GM12878 (cell line): ENCODE data around the gene VEGFA. TPM values are rescaled to one million over a fixed set of nuclear protein-coding genes. Genes with fewer than 3 reads are reported as not detected.

Experiments
- ATAC-seq: fragments of 200-7000 bp; cut with Tn5 transposase; 3 replicates; pipeline ENCODE4 v1.9.1; 2020; ENCODE audit warnings: mild to moderate bottlenecking, moderate library complexity
- BruUV-seq: library from RNA; stranded (reverse); fragments of 400-500 nt; replicated peaks from 2 replicates; lab custom pipeline; 2021; lab: Mats Ljungman, UMichigan
- CTCF ChIA-PET: fragments of 300-600 bp; sonication (Branson Sonifier 250); formaldehyde crosslinking; extraction: SDS; loops from one replicate; lab custom pipeline; 2021; ENCODE audit warnings: inconsistent platforms; lab: Yijun Ruan, JAX
- POLR2A ChIA-PET: fragments of 350-600 bp; formaldehyde crosslinking; extraction: SDS; loops from one replicate; lab custom pipeline; 2021; ENCODE audit warnings: inconsistent platforms; lab: Charles Lee
- RAD21 ChIA-PET: fragments of 300-600 bp; sonication (Branson Sonifier 250); formaldehyde crosslinking; loops from one replicate; lab custom pipeline; 2023; ENCODE audit warnings: antibody characterized with exemption; ENCODE audit not compliant: unreplicated experiment; lab: Charles Lee
- SMC1A ChIA-PET: fragments of 300-600 bp; sonication (Branson Sonifier 250); formaldehyde crosslinking; loops from one replicate; lab custom pipeline; 2023; ENCODE audit not compliant: unreplicated experiment, uncharacterized antibody; lab: Charles Lee
- DNase-seq: peaks from one replicate; pipeline ENCODE4 v3.0.0-alpha.2; 2011; ENCODE audit warnings: low read depth, low spot score
- FAIRE-seq: peaks from 3 replicates; lab custom pipeline; 2011; peaks lifted over from hg19 to GRCh38; lab: Jason Lieb, UNC
- H2AFZ ChIP-seq: 2 replicates; pipeline ENCODE4 v1.6.0; 2011; ENCODE audit warnings: low read depth, low read length, control low read depth; ENCODE audit not compliant: control insufficient read depth
- H3K27ac ChIP-seq: 2 replicates; pipeline ENCODE4 v1.5.1; 2011; ENCODE audit warnings: control low read depth; ENCODE audit not compliant: control insufficient read depth, insufficient read depth
- H3K27me3 ChIP-seq, 2 experiments: replicated peaks in 1 of 2; 2 replicates each; pipeline versions ENCODE4 v1.6.0 to v1.6.1; 2011; ENCODE audit warnings: low read length in 1 of 2; ENCODE audit not compliant: control insufficient read depth in 2 of 2, insufficient read depth in 2 of 2
- H3K36me3 ChIP-seq, 2 experiments: 2 replicates each; pipeline ENCODE4 v1.5.1; 2011; ENCODE audit warnings: low read length in 1 of 2; ENCODE audit not compliant: control insufficient read depth in 2 of 2, insufficient read depth in 2 of 2
- H3K4me1 ChIP-seq: 2 replicates; pipeline ENCODE4 v1.6.1; 2011; ENCODE audit warnings: mild to moderate bottlenecking, low read length, moderate library complexity, mixed read lengths; ENCODE audit not compliant: control insufficient read depth, insufficient read depth
- H3K4me2 ChIP-seq: 2 replicates; pipeline ENCODE4 v1.6.0; 2011; ENCODE audit warnings: control low read depth; ENCODE audit not compliant: control insufficient read depth, insufficient read depth
- H3K4me3 ChIP-seq: fragments of 200-600 bp; sonication (generic); 2 replicates; pipeline ENCODE4 v1.5.1; 2016
- H3K79me2 ChIP-seq: 2 replicates; pipeline ENCODE4 v1.6.0; 2011; ENCODE audit warnings: low read length; ENCODE audit not compliant: control insufficient read depth, insufficient read depth
- H3K9ac ChIP-seq: 2 replicates; pipeline ENCODE4 v1.8.0; 2011; ENCODE audit warnings: low read length, control low read depth, mixed read lengths; ENCODE audit not compliant: control insufficient read depth, insufficient read depth
- H3K9me3 ChIP-seq: replicated peaks from 3 replicates; pipeline ENCODE4 v1.5.1; 2011; ENCODE audit warnings: mild to moderate bottlenecking, low read length; ENCODE audit not compliant: control insufficient read depth, insufficient read depth
- H4K20me1 ChIP-seq: 2 replicates; pipeline ENCODE4 v1.6.0; 2011; ENCODE audit not compliant: control insufficient read depth, insufficient read depth
- IRF4 ChIP-seq: IDR thresholded peaks from 2 replicates; pipeline ENCODE4 v1.6.1; 2011; ENCODE audit warnings: low read depth, low read length
- PBX3 ChIP-seq: IDR thresholded peaks from 2 replicates; pipeline ENCODE4 v1.6.1; 2011; ENCODE audit warnings: mild to moderate bottlenecking, low read depth, low read length, moderate library complexity; ENCODE audit not compliant: insufficient replicate concordance
- POLR2AphosphoS2 ChIP-seq: IDR thresholded peaks from 2 replicates; pipeline ENCODE4 v1.6.1; 2011; ENCODE audit warnings: low read depth, mild to moderate bottlenecking, low read length, improper control_type of control experiment, moderate library complexity
- SP1 ChIP-seq: IDR thresholded peaks from one replicate; pipeline ENCODE4 v1.6.1; 2011; ENCODE audit warnings: low read depth, low read length
- ZNF687 ChIP-seq: fragments of 450-650 bp; IDR thresholded peaks from 2 replicates; pipeline ENCODE4 v1.6.1; 2017; ENCODE audit warnings: mild to moderate bottlenecking, moderate library complexity
- WGBS: methylation state at CpG from one replicate; pipeline ENCODE4 v1.1.6; 2016; ENCODE audit warnings: low lambda C conversion rate; ENCODE audit not compliant: insufficient replicate concordance, insufficient coverage; ENCODE audit errors: missing lambda C conversion rate; 5-methylcytosine and 5-hydroxymethylcytosine counted together
- in situ Hi-C: fragments of 300-500 bp; cut with MboI; formaldehyde crosslinking; loops from 9 replicates; pipeline ENCODE4 v1.14.3; 2018; ENCODE audit warnings: mixed read lengths
- intact Hi-C: fragments of 100-400 bp; cut with micrococcal nuclease; formaldehyde crosslinking; loops from one replicate; pipeline ENCODE4 v1.14.2; 2022; ENCODE audit not compliant: unreplicated experiment
- polyA plus RNA-seq, 11 experiments: library from polyadenylated mRNA; depleted of rRNA in 4 of 11; unstranded in 6 of 11; stranded (reverse) in 5 of 11; fragments of >200 nt; fragmentation: Nextera tagmentation in 4 of 11; fragmentation: Illumina TruSeq in 1 of 11; extraction: Ambion mirVana in 4 of 11; extraction: Trizol in 1 of 11; gene quantifications; 1 replicate in 1 of 11; 2 replicates in 10 of 11; pipeline versions ENCODE4 v1.2.1 to v1.2.3, GENCODE V29; 2011 to 2016; ENCODE audit warnings: inconsistent platforms in 2 of 11, missing spikeins in 2 of 11, low read depth in 1 of 11
- total RNA-seq, 4 experiments: library from RNA; depleted of rRNA in 3 of 4; stranded (reverse); fragments of >200 nt in 3 of 4; fragmentation: Illumina TruSeq in 1 of 4; extraction: Trizol in 1 of 4; gene quantifications; 2 replicates each; pipeline versions ENCODE4 v1.2.1 to v1.2.3, GENCODE V29; 2013 to 2021
- TF ChIP-seq, protein P1 (sequence below): IDR thresholded peaks from 2 replicates; pipeline ENCODE4 v1.6.1; 2012; ENCODE audit warnings: mild to moderate bottlenecking, low read depth, low read length

Gene VEGFA
- total and polyA plus RNA-seq, 10 of the 15 experiments (the other 5 are each of a cell fraction or from before 2014, with no cell fraction given), result 0.96 to 140 (median 16.9) TPM

DNA sequence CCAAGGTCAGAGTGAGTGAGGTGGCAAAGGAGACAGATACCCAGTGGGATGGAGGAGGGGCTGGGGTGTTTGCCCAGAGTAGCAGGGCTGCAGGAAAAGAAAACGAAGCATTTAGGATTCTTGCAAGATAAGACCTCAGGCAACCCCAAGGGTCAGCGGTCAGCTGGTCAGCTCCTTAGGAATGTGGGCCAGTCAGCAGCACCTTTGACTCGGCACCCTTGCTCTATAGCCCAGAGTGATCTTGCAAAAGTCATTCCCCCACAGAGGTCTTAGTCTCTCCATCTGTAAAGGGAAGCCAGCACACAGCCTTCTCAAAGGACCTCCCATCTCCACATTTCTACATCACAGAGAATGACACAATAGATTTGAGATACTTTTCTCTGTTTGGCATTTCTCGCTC is 56.7 kb downstream of the VEGFA start:
- ChIA-PET POLR2A (no interaction called here), CTCF (no interaction called here), RAD21 (no interaction called here), SMC1A (interaction anchor here (1.5 kb wide), 1 partner anchor 11 kb away, joined by 4 read pairs; no protein-coding TSS in a partner anchor)
- Histone ChIP-seq H3K79me2 (no peaks in the 10 kb centered on the region), H3K4me3 (no peak overlapping the region), H3K4me1 (no peaks in the 10 kb centered on the region), H3K9me3 (no peaks in the 10 kb centered on the region), H3K27ac (no peak overlapping the region), H3K27me3 (peaks cover 0 to 2% of the 10 kb centered on the region in 2 experiments), H4K20me1 (no peaks in the 10 kb centered on the region), H3K4me2 (no peak overlapping the region), H3K9ac (no peak overlapping the region), H2AFZ (no peak overlapping the region), H3K36me3 (no peaks in the 10 kb centered on the region)
- intact Hi-C loops, result no loop called here
- no TSS peak for BruUV-seq
- ATAC-seq, result no peak
- TF ChIP-seq ZNF687 (no peak), IRF4 (no peak), SP1 (no peak), POLR2AphosphoS2 (no peak), PBX3 (no peak)
- TF ChIP-seq, protein P1, sequence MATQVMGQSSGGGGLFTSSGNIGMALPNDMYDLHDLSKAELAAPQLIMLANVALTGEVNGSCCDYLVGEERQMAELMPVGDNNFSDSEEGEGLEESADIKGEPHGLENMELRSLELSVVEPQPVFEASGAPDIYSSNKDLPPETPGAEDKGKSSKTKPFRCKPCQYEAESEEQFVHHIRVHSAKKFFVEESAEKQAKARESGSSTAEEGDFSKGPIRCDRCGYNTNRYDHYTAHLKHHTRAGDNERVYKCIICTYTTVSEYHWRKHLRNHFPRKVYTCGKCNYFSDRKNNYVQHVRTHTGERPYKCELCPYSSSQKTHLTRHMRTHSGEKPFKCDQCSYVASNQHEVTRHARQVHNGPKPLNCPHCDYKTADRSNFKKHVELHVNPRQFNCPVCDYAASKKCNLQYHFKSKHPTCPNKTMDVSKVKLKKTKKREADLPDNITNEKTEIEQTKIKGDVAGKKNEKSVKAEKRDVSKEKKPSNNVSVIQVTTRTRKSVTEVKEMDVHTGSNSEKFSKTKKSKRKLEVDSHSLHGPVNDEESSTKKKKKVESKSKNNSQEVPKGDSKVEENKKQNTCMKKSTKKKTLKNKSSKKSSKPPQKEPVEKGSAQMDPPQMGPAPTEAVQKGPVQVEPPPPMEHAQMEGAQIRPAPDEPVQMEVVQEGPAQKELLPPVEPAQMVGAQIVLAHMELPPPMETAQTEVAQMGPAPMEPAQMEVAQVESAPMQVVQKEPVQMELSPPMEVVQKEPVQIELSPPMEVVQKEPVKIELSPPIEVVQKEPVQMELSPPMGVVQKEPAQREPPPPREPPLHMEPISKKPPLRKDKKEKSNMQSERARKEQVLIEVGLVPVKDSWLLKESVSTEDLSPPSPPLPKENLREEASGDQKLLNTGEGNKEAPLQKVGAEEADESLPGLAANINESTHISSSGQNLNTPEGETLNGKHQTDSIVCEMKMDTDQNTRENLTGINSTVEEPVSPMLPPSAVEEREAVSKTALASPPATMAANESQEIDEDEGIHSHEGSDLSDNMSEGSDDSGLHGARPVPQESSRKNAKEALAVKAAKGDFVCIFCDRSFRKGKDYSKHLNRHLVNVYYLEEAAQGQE, result no peak
- no peak for DNase-seq
- 44% methylated on average over 4 of the region's 4 CpGs for WGBS
- in situ Hi-C loops, result no loop called here
- FAIRE-seq, result no peak
